T-helper 9 cell (primary cell): ENCODE results near the gene TRIM66.
A peak's percentile ranks its signal among the peaks of the same experiment; 100 is the strongest.
"Not testable (repeated sequence)": the region's sequence is repeated elsewhere in the genome, so short reads cannot be mapped to it uniquely, and the experiment has no call there.

Experiments used
- DNase-seq: peaks from one replicate; pipeline ENCODE4 v3.0.0-alpha.2; 2020

Gene TRIM66

DNA sequence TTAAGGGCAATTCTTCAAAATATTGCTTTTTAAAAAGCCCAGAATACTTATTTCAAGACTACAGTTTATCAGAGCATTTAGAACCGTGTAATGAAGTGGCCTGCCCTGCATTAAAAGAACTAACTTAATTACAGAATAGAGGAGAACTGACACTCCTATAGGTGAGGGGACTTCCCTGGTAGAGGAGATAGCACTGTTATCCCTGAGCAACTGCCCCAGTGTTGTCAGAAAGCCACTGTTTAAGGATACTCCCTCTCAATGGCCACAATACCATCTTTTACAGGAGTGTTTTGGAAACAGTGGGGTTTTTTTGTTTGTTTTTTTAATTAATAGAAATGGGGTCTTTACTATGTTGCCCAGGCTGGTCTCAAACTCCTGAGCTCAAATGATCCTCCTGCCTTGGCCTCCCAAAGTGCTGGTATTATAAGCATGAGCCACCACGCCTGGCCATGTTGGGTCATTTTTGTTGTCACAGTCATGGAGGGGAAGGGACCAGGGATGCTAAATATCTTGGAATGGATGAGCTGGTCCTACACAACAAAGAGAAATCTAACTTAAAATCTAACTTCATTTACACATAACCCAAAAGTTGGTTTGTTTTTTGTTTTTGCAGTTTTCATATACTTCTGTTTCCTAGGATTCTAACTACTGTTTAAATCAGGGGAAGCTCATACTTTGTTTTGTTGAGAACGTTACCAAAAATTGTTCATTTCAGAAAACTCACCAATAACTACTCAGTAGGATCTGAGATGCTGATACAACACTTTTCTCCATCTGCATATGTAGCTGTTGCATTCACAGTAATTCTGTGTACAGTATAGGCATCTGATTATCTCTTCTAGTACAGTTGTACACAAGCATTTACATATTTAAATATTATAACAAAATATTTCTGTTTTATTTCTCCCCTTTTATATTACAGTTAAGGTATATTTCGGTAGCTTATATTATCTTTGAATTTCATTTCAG lies 8.2 kb upstream of the TRIM66 start:
- no peak for DNase-seq

DNA sequence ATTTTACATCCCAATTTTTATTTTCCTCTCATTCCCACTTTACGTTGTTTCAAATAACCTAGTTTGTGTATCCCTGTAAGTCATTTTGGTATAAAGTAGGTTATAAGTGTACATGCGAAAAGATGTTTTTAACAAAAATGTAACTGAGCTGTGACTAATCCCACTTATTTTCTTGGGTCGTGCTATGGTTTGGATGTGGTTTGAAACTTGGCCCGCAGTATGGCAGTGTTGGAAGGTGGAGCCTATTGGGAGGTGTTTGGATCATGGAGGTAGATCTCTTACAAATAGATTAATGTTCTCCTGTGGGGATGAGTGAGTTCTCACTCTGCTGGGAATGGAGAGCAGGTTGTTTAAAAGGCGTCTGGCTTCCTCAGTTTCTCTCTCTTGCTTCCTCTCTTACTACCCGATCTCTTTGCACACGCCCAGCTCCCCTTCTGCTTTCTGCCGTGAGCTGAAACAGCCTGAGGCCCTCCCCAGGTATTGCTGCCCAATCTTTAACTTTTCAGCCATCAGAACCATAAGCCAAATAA lies 7.3 kb upstream of the TRIM66 start:
- DNase-seq: no peak

DNA sequence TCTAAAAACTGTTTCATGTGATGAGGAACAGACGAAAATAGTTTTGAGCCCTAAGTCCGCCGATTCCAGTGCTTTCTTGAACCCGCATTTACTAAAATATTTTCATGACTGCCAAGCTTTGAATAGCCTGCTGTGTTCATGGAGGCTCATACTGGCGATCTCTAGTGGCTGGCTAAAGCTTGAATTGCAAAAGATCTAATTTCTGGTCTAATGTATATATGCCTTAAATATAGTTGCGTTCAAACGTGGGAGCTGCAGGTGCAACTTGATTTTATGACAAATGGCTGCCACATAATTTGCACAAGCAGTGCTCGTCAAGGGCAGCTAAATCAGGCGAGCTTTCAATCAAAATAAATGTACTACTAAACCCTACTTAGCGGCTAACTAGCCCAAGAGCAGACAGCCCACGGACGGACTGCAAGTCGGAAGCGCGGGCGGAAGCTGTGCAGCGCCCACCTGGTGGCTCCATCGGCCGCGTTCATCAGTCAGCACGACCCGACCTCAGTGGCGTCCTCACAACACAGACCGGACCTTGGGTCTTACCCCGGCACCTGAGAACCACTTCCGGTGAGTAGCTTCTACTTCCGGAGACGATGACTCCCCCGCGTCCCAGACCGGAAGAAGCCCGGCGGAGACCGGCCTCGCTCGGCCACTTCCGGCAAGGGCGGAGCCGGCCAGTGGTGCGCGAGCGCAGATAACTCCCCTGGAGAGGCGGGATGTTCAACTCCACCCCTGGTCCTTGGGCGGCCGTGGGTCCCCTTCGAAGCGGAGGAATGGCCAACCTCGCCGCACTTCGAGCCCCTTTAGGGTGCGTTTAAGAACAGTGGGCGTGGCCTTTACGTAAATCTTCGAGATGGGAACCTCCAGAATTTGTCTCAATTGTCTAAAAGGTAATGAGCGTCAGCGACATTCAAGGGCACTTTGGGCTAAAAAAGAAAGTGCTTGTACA lies 6.2 kb upstream of the TRIM66 start:
- peak; percentile 61 for DNase-seq

DNA sequence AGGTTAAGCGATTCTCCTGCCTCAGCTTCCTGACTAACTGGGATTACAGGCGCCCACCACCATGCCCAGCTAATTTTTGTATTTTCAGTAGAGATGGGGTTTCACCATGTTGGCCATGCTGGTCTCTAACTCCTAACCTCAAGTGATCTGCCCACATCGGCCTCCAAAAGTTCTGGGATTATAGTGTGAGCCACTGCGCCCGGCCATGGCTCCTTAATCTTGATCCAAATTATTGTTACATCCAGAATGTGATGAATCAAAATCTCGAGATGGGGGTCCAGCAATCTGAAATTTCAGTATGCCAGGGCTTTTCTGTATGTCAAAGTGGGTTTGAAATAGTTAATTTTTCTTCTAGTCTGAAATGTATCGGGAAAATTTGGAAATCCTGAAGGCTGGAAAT lies 3.9 kb upstream of the TRIM66 start:
- DNase-seq: no peak

DNA sequence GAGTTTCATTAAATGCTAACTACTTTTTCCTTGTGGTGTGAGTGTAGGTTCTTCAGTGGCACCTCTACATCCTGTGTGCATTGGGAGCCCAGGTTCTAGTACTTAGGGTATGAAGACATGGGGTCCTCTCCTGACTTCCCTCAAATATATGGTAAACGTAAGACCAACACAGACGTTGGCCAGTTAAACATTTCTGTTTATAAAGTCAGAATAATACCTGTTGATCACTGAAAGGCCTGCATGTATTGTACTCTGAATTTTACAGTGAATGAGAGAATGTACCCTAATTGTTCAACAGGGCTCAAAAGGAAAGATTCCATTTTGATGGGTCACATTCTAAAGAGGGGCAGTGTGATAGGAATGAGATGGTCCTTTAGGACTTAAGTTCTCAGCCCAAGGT lies 3.4 kb upstream of the TRIM66 start:
- DNase-seq: no peak

DNA sequence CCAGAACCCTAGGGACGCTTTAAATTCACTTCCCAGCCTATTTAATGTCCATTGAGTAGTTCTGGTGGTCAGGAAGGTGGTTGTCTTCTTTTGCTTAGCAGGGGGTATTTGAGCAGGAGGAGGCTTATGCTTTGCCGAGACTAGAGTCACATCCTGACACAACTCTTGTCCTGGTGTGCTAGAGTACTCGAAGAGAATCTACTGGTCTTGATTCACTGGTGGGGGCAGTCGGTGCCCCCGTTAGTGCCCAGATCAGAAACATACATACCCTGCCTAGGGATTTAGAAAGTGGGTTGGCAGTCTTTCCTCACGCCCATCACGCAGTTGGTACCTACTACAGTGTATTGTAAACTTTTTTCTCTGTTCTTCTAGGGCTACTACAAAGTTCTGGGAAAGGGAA lies 2.8 kb upstream of the TRIM66 start:
- DNase-seq: no peak

DNA sequence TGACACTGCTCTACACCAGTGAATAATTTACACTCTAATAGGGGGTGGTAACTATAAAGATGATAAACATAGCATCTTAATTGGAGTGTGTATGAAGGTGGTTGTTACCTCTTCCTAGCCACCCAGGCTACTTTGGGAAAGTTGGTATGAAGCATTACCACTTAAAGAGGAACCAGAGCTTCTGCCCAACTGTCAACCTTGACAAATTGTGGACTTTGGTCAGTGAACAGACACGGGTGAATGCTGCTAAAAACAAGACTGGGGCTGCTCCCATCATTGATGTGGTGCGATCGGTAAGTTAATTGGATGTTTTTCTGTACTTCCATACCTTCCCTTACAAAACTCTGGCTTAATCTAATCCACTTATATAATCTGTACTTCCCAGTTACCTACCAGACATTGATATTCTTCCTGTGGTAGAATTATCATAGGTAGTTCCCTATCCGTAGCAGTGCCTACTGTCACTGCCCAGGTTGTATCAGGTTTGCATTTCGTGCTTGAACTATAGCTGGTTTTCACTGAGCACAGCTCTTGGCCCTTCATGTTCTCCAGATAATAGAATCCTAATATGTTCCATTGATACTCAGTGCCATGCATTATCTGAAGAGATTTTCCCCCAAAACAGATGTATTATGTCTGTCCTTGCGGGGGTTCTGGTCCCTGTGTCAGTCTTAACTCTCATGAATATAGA lies 2.3 kb upstream of the TRIM66 start:
- no peak for DNase-seq

DNA sequence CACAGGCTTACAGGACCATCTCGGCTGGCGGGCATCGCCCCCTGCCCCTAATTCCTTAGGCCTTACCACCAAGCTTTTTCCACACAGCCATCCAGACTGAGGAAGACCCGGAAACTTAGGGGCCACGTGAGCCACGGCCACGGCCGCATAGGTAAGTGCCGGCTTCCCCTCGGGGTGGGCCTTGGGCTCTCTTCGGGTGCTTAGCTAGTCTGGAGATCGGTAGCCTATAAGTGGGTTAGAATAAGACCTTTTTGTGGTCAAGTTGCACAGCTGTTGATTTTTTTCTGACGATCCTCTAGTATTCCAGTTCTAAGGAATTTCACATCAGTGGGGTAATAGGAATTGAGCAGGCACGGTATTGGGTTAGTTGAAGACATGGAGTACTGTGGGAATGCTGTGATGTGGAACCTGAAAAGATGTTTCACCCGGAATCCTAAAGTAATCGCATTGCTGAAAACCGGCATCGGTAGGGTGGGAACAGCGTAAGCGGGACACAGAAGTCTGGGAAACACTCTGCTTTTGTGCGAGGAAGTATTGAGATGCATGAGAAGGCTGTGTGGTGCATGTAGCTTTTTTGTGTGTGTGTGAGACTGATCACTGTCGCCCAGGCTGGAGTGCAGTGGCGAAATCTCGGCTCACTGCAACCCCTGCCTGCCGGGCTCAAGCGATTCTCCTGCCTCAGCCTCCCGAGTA lies 796 bp upstream of the TRIM66 start:
- DNase-seq: no peak

DNA sequence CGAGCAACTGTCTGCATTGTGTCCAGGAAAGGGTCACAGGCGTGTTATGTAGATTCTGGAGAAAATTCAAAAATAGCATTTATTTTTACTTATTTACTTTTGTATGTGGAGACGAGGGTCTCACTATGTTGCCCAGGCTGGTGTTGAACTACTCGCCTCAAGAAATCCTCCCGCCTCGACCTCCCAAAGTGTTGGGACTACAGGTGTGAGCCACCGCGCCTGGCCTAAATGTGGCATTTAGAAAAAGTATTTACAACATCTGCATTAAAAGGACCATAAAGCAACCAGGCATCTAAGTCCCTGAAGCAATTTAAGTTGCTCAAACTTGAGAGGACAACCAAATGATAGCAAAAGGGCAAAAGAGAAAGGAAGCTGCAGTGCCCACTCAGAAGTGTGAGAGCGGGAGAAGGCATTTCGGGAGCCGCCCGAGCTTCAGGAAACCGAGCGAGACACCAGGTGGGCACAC lies 595 bp downstream of the TRIM66 start:
- DNase-seq: no peak

DNA sequence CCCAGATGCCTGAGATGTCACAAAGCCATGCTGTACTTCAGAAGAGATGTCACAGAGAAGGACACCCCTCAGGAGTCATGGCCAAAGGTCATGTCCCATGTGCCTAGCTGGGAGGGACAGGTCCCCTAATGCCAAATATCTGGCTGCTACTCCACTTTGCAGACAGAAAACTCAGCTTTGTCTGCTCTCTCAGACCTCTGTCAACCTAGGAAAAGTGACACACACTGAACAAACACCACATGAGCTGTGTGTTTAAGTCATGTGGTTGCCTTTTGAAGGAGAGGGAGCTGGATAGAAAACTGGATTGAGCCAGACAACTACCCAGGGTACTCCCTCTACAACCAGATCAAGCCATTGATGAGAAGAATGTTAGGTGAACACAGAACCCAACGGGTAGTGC lies 3.5 kb downstream of the TRIM66 start:
- DNase-seq: no peak

DNA sequence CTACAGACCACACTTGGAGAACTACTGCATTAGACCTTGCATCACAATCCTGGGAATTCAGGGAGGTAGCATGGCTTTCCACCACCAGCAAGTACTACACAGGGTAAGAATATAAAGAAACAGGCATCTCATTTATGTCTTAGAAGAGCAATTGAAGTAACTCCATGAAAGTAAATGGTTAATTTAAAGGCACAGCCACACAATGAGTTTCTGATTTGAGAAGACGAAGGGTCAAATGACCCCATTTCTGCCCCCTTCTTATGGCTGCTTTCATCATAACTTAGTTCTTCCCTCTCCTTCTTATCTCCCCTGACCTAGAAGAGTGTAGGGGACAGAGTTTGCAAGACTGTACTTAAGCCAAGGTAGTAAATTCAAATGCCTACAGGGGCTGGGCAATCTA lies 6.0 kb downstream of the TRIM66 start:
- no peak for DNase-seq

DNA sequence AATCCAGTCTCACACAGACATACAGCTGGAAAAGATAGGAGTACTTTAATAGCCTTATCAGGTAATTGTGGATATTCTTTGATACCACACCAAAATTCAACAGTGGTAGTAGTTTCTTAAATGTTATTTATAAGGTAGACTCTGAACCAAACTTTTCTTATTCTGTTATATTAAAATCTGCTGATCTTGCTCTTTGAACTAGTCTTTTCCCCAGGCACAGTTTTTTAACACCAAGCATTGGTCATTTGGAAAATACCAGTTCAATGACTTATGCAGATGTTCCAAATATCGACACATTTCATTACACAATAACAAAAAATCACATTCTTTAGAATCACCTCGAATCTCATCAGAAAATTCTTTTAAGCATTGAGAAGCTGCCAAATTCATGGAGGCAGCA lies 7.6 kb downstream of the TRIM66 start:
- no peak for DNase-seq

DNA sequence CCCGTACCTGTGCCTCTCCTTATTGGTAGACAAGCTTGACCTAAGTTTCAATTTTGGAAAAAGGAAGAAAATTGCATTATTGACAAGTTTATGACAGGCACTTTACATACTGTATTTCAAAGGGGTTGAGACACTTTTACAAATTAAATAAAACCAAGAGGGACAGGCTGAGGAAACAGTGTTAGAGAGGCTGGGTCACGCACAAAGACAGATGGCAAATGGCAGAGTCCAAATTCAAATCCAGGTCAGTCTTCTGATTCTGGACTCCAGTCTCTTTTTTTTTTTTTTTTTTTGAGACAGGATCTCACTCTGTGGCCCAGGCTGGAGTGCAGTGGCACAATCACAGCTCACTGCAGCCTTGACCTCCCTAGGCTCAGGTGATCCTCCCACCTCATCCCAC lies 10.1 kb downstream of the TRIM66 start:
- no peak for DNase-seq

DNA sequence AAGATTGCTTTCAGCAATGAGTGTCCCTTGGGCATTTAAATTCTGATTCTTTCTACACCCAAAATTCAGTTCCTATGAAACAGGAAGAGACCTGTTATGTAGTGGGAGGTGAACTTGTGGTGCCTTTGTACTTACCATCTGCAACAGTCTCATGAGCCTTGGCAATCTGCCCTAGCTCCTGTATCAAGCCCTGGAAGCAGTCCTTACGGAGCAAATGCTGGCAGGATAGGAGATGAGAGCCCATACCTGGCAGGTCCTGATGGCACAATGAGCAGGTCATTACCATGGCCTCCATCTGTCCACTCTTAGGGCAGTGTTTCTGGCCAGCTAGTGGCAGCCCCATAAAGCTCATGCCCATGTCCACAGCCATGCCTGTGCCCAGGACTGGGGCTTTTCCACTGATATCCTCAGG lies 10.8 kb downstream of the TRIM66 start:
- DNase-seq: no peak

DNA sequence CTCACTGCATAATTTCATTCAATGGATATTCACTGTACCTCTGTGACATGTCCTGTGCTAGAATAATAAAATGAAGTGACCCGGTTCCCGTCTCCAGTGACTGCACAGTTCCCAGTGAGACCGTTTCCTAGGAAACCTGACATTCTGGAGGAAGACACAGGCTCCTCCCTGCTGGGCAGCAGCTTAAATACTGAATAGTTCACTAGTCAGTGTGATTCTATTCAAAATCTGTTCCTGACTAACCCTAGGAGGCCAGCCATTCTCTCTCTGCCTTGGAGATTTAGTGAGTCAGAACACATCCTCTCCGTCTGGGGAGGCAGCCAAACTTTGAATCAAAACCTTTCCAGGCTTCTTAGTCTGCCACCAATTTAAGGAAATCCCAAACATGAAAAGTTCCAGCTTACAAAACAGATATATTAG lies 11.3 kb downstream of the TRIM66 start:
- no peak for DNase-seq

DNA sequence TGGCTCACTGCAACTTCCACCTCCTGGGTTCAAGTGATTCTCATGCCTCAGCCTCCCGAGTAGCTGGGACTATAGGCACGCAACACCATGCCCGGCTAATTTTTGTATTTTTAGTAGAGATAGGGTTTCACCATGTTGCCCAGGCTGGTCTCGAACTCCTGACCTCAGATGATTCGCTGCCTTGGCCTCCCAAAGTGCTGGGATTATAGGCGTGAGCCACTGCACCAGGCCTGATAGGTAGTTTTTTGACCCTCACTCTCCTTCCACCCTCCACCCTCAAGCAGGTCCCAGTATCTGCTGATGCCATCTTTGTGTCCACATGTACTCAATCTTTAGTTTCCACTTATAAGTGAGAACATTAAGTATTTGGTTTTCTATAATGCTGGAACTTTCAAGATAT lies 12.4 kb downstream of the TRIM66 start:
- DNase-seq: not testable (repeated sequence)

DNA sequence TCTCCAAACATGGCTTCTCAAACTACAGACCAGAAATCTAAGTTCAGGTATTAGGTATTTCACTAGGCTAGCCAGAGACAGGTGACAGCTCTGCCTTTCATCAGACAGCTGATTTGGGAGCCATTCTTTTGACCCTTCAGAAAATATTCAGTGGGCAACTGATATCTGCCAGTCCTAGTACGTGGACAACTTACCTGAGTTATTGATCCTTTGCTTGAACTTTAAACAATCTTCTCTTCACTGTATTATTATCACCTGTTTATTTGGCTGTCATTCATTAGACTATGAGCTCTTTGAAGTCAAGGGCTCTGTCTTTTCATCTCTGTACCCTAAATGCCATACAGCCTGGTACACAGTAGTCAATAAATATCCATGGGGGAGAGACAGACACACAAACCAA lies 17.2 kb downstream of the TRIM66 start:
- no peak for DNase-seq

DNA sequence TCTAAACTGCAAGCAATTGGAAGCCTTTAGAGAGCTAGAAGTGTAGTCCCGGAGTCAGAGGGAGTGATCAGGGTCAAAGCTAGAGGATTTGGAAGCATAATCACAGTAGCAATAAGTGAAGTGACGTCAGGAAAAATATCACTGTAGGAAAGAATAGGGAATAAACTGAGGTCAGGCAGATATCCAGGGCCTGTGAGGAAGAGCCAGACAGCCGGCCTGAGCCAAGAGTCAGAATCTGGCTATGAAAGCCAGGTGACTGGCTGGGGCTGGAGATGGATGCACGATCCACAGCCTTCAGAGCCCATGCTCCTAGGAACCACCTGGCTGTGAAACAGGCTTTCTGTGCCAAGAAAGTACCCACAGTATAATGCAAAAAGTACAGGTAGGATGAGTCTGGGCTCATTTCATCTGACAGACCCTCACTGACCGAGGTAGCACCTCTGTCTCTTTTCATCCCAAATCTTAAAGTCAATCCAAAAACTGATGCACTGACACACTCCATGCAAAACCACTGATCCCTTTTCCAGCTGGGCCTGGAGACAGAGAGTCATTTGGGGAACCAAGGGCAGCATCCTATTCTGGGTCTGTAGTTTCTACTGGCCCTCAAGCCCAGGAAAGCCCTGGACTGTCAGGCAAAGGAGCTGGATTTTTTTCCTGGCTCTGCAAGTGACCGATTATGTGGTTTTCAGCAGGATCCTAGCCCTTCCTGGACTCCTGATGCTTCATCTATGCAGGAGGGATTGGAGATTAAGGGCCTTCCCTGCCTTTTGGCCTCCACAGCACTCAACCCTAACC lies 21.3 kb downstream of the TRIM66 start:
- no peak for DNase-seq

DNA sequence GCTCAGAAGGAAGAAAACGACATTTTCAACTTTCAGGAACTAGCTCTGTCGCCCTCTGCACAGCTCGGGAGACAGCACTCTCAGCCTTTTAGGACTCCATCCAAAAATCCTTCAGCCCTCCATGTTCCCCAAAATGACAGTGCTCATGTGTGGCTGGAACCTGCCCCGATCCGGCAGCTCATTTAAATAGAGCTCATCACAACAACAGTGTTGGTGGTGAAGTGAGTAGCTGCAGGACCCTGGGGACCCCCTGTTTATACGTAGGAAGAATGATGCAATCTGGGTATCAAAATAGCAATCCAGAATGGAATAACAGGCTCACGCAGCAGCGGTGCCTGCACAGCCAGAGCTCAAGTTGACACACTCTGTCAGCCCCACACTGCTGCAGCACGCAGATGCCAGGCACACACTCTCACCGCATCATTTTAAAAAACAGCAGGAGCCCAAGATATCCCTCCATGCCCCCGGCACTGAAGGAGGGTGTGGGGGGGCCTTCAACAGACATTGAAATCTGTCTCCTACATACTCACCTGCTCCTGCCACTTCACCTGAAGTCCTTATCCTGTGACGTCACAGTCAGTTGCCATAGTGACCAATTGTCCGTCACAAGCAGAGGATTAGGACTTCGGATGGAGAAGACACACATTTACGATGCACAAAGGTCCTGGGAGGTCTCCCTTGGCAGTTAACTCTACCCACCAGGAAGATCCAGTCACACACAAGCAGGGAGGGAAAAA lies 24.0 kb downstream of the TRIM66 start:
- no peak for DNase-seq

DNA sequence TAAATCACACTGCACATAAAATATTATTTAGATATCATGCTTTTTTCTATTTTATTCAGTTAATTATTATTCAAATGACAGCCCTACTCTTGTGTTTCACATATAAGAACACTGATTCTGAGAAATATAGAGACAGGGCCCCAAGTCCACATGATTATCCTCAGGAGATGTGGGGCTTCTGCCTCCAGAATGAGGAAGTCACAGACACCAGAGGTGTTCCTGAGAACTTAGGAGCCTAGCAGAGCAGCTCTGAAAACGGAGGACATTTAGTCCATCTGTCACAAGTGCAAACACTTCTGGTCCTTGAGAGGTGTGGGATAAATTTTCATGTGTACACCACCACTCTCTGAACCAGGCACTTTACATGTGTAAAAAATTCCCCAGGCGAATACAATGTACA lies 26.2 kb downstream of the TRIM66 start:
- DNase-seq: no peak
